Ishikawa (cell line): ENCODE results near the gene KLHL35.
A peak's percentile ranks its signal among the peaks of the same experiment; 100 is the strongest.

Experiments
- CEBPB ChIP-seq: IDR thresholded peaks from 2 replicates; pipeline ENCODE4 v1.6.1; 2012
- CREB1 ChIP-seq: IDR thresholded peaks from 2 replicates; pipeline ENCODE4 v1.6.1; 2012; ENCODE audit warnings: low read depth
- EGR1 ChIP-seq: IDR thresholded peaks from 2 replicates; pipeline ENCODE4 v1.6.1; 2012
- EP300 ChIP-seq: IDR thresholded peaks from 2 replicates; pipeline ENCODE4 v1.6.1; 2012; ENCODE audit warnings: borderline replicate concordance
- FOXM1 ChIP-seq: IDR thresholded peaks from 2 replicates; pipeline ENCODE4 v1.6.1; 2012; ENCODE audit warnings: low read depth, borderline replicate concordance
- MAX ChIP-seq: IDR thresholded peaks from 2 replicates; pipeline ENCODE4 v1.6.1; 2012
- NFIC ChIP-seq: IDR thresholded peaks from 2 replicates; pipeline ENCODE4 v1.6.1; 2012
- RAD21 ChIP-seq: IDR thresholded peaks from 2 replicates; pipeline ENCODE4 v1.6.1; 2012; ENCODE audit warnings: low read depth
- REST ChIP-seq: IDR thresholded peaks from 2 replicates; pipeline ENCODE4 v1.6.1; 2012; ENCODE audit warnings: low read depth, mild to moderate bottlenecking
- TAF1 ChIP-seq: IDR thresholded peaks from 2 replicates; pipeline ENCODE4 v1.6.1; 2012; ENCODE audit warnings: low read depth, mild to moderate bottlenecking
- TCF12 ChIP-seq: IDR thresholded peaks from 2 replicates; pipeline ENCODE4 v1.6.1; 2012; ENCODE audit warnings: low read depth
- TEAD4 ChIP-seq: IDR thresholded peaks from 2 replicates; pipeline ENCODE4 v1.6.1; 2012
- USF1 ChIP-seq: IDR thresholded peaks from 2 replicates; pipeline ENCODE4 v1.6.1; 2012
- YY1 ChIP-seq: IDR thresholded peaks from 2 replicates; pipeline ENCODE4 v1.6.1; 2012; ENCODE audit warnings: low read depth
- ZBTB7A ChIP-seq: IDR thresholded peaks from 2 replicates; pipeline ENCODE4 v1.6.1; 2012; ENCODE audit warnings: low read depth

The KLHL35 gene

GRCh38 chr11:75479597-75480145, 46.7 kb upstream of the KLHL35 start:
- TF ChIP-seq YY1, result no peak
- no peak for TF ChIP-seq MAX
- no peak for TF ChIP-seq EGR1
- TF ChIP-seq EP300, result no peak
- no peak for TF ChIP-seq USF1
- no peak for TF ChIP-seq TAF1
- no peak for TF ChIP-seq FOXM1
- TF ChIP-seq CREB1, result no peak
- no peak for TF ChIP-seq RAD21
- no peak for TF ChIP-seq NFIC
- no peak for TF ChIP-seq REST
- no peak for TF ChIP-seq TEAD4
- TF ChIP-seq CEBPB, result no peak
- TF ChIP-seq ZBTB7A, result no peak
- TF ChIP-seq TCF12, result no peak

- TF ChIP-seq MAX (peak; percentile 54; the same call in 1 of the 2 replicates), NFIC (peak; percentile 39), TEAD4 (no peak), EP300 (0 out of 2 replicates have a peak, but pooled peaks have one; percentile 10), EGR1 (no peak), TCF12 (peak; percentile 63; the same call in 1 of the 2 replicates)
These were observed 46.0 kb upstream of the KLHL35 start for GRCh38 chr11:75478783-75479596.

GRCh38 chr11:75477614-75477935, 44.6 kb upstream of the KLHL35 start:
- TF ChIP-seq MAX (no peak), REST (no peak), EGR1 (no peak), RAD21 (no peak), ZBTB7A (no peak), CREB1 (no peak), TCF12 (no peak), TEAD4 (no peak)

GRCh38 chr11:75476739-75477613, 44.0 kb upstream of the KLHL35 start:
- TF ChIP-seq TEAD4, result no peak
- no peak for TF ChIP-seq EP300
- TF ChIP-seq NFIC, result no peak
- TF ChIP-seq ZBTB7A, result no peak

GRCh38 chr11:75475767-75476650, 43.0 kb upstream of the KLHL35 start:
- TF ChIP-seq NFIC, result peak; percentile 90
- TF ChIP-seq CEBPB, result no peak
- TF ChIP-seq RAD21, result no peak
- TF ChIP-seq ZBTB7A, result no peak
- no peak for TF ChIP-seq TAF1
- no peak for TF ChIP-seq TEAD4
- TF ChIP-seq USF1, result peak; percentile 69
- 0 out of 2 replicates have a peak, but pooled peaks have one; percentile 7 for TF ChIP-seq TCF12
- no peak for TF ChIP-seq YY1
- TF ChIP-seq MAX, result 0 out of 2 replicates have a peak, but pooled peaks have one; percentile 45
